Measurements from ENCODE around the gene PTPRG. TPM values are rescaled to one million over a fixed set of nuclear protein-coding genes. Genes with fewer than 3 reads are reported as not detected.

The PTPRG gene
- total RNA-seq, 1 experiment from 2014 or later: 69.3 TPM

- Histone ChIP-seq H3K14ac (ENCODE audit: insufficient read depth, low read length) (no peak overlapping the region), H3K4me2 (ENCODE audit: insufficient read depth, insufficient read length, low read length) (no peak overlapping the region), H3K9ac (ENCODE audit: extremely low read depth, insufficient read length, low read length) (no peak overlapping the region), H3K4ac (ENCODE audit: low read depth, low read length) (no peak overlapping the region), H3K4me1 (ENCODE audit: insufficient read depth, low read length) (no peaks in the 10 kb centered on the region), H2BK20ac (ENCODE audit: low read depth, low read length, poor library complexity, severe bottlenecking) (no peak overlapping the region), H2AFZ (ENCODE audit: low read length) (no peak overlapping the region), H3K18ac (ENCODE audit: insufficient read length, low read depth, low read length) (no peak overlapping the region), H3K27ac (ENCODE audit: insufficient read length, low read depth, low read length) (no peak overlapping the region), H4K91ac (ENCODE audit: insufficient read length, low read depth, low read length) (no peak overlapping the region), H3T11ph (ENCODE audit: low read length) (no peak overlapping the region), H4K20me1 (ENCODE audit: control insufficient read depth, insufficient read depth, insufficient read length) (no peaks in the 10 kb centered on the region), H3K23ac (ENCODE audit: insufficient read length, low read depth, low read length) (no peak overlapping the region), H3K56ac (ENCODE audit: insufficient read length, low read depth, low read length) (no peak overlapping the region), H2BK120ac (ENCODE audit: low read depth, low read length, poor library complexity, severe bottlenecking) (no peak overlapping the region), H3K23me2 (ENCODE audit: insufficient read length, low read depth, low read length, poor library complexity, severe bottlenecking) (peaks cover 4% of the 10 kb centered on the region), H3K79me1 (ENCODE audit: insufficient read depth, low read depth, low read length, poor library complexity, severe bottlenecking) (no peaks in the 10 kb centered on the region), H2BK5ac (ENCODE audit: insufficient read length, low read length) (no peak overlapping the region), H2BK12ac (ENCODE audit: insufficient read length, low read depth, low read length) (no peak overlapping the region), H4K5ac (ENCODE audit: insufficient read length, low read depth, low read length) (no peak overlapping the region), H3K27me3 (ENCODE audit: insufficient read depth, low read length) (no peaks in the 10 kb centered on the region), H3K9me3 (ENCODE audit: control insufficient read depth, low read depth, low read length) (no peaks in the 10 kb centered on the region), H3K79me2 (ENCODE audit: insufficient read depth, low read length) (no peaks in the 10 kb centered on the region), H2BK15ac (ENCODE audit: low read depth, low read length) (no peak overlapping the region), H2AK5ac (ENCODE audit: insufficient read length, low read length) (no peak overlapping the region), H4K8ac (replicated peaks; ENCODE audit: insufficient read length, low read depth, low read length) (no peak overlapping the region)
- Mint-ChIP-seq H3K9me3 (peaks cover 0 to 2% of the 10 kb centered on the region in 2 experiments; a peak in 1 of 5 replicates), H3K27ac (0 out of 7 replicates have a peak overlapping the region, but pooled peaks of 1 of the 3 experiments have one; percentile 11), H3K4me3 (no peak overlapping the region), H3K27me3 (ENCODE audit: low read depth) (peaks cover 2% of the 10 kb centered on the region), H3K4me1 (peaks cover 16 to 20% of the 10 kb centered on the region in 2 experiments), H3K36me3 (ENCODE audit: insufficient read depth in 1 of 3, low read depth in 3 of 3) (peaks cover 19 to 41% (median 26%) of the 10 kb centered on the region in 3 experiments)
- no CpG with 5 or more reads among the region's 7 CpGs for WGBS (ENCODE audit: extremely low coverage, insufficient read length, low lambda C conversion rate)
- no peak for DNase-seq
- peak; percentile 69 for TF ChIP-seq CTCF (conservative IDR thresholded peaks at IDR 0.05)
These were observed 625.7 kb downstream of the PTPRG start for GRCh38 chr3:62187022-62187431.
